Right lobe of liver (tissue), 4 donors: ENCODE measurements around the gene STN1.

Source experiments
- CTCF ChIP-seq, 4 donors: fragments of 200-600 bp in 3 of 4; fragments of 450-650 bp in 1 of 4; IDR thresholded peaks; one replicate each; pipeline versions ENCODE4 v1.5.1 to v1.8.0; 2016 to 2022; ENCODE audit warnings: antibody characterized with exemption in 4 of 4, mild to moderate bottlenecking in 2 of 4
- POLR2A ChIP-seq: fragments of 450-650 bp; IDR thresholded peaks from one replicate; pipeline ENCODE4 v1.6.1; 2017; ENCODE audit warnings: antibody characterized with exemption, mild to moderate bottlenecking
- donor health status: DM: no; HTN: no; CAD: no.
- donor health status: DM: no; HTN: no; CAD: no.
- donor health status: DM: no; HTN: yes; CAD: no.

- TF ChIP-seq POLR2A (no peak), CTCF (IDR thresholded peaks at IDR 0.05) (no peak)
These were observed 61.9 kb downstream of the STN1 start for GRCh38 chr10:103855852-103856796.
